Lower lobe of right lung (tissue), 2 donors: ENCODE measurements around the gene PCGF6. TPM values are rescaled to one million over a fixed set of nuclear protein-coding genes. Genes with fewer than 3 reads are reported as not detected.

ENCODE experiments used
- ATAC-seq, 2 donors: fragments of 200-7000 bp; cut with Tn5 transposase; one replicate each; pipeline ENCODE4 v1.9.1; 2020 to 2022; ENCODE audit warnings: mild to moderate bottlenecking in 2 of 2, moderate library complexity in 2 of 2
- DNase-seq: peaks from one replicate; pipeline ENCODE4 v3.0.0-alpha.2; 2020
- H3K27ac ChIP-seq: fragments of 200-600 bp; one replicate; pipeline ENCODE4 v1.8.0; 2022
- H3K27me3 ChIP-seq: fragments of 200-600 bp; one replicate; pipeline ENCODE4 v1.8.0; 2022; ENCODE audit warnings: low read depth
- H3K36me3 ChIP-seq: fragments of 200-600 bp; one replicate; pipeline ENCODE4 v1.8.0; 2022; ENCODE audit warnings: mild to moderate bottlenecking
- H3K4me1 ChIP-seq: fragments of 200-600 bp; one replicate; pipeline ENCODE4 v1.8.0; 2022
- H3K4me3 ChIP-seq: fragments of 200-600 bp; one replicate; pipeline ENCODE4 v1.8.0; 2022; ENCODE audit warnings: mild to moderate bottlenecking
- H3K9me3 ChIP-seq: fragments of 200-600 bp; one replicate; pipeline ENCODE4 v1.8.0; 2022
- CTCF ChIP-seq: fragments of 200-600 bp; IDR thresholded peaks from one replicate; pipeline ENCODE4 v1.8.0; 2022; ENCODE audit warnings: antibody characterized with exemption, mild to moderate bottlenecking
- intact Hi-C: fragments of 100-400 bp; cut with DNase I; formaldehyde crosslinking; loops from one replicate; pipeline ENCODE4 v1.11.0; 2022
- total RNA-seq: library from RNA; stranded (reverse); fragmentation: NEBNext Ultra II Directional; extraction: Animal tissue kit (Norgen Biotek cat#: 25700); gene quantifications from one replicate; pipeline ENCODE4 v1.2.1, GENCODE V29; 2021
- donor health status: DM: no; HTN: yes; CAD: no; lungs with severe emphysema.

PCGF6 gene
- total RNA-seq, 1 donor from 2014 or later: 6.6 TPM

GRCh38 chr10:103278537-103278823, 72.5 kb downstream of the PCGF6 start:
- no peaks in the 10 kb centered on the region for H3K9me3 ChIP-seq
- peaks cover 6% of the 10 kb centered on the region for H3K4me1 ChIP-seq
- intact Hi-C loops: no loop called here
- DNase-seq: no peak
- ATAC-seq: no peak
- TF ChIP-seq CTCF: no peak
- H3K27ac ChIP-seq: no peak overlapping the region
- H3K4me3 ChIP-seq: no peak overlapping the region
- H3K27me3 ChIP-seq: peaks cover 61% of the 10 kb centered on the region
- no peaks in the 10 kb centered on the region for H3K36me3 ChIP-seq

GRCh38 chr10:103277713-103278536, 73.0 kb downstream of the PCGF6 start:
- H3K4me1 ChIP-seq: peaks cover 6% of the 10 kb centered on the region
- H3K4me3 ChIP-seq: no peak overlapping the region
- no peak for ATAC-seq
- peaks cover 61% of the 10 kb centered on the region for H3K27me3 ChIP-seq
- H3K36me3 ChIP-seq: no peaks in the 10 kb centered on the region
- no peak for TF ChIP-seq CTCF
- DNase-seq: no peak
- intact Hi-C loops: no loop called here
- H3K27ac ChIP-seq: no peak overlapping the region
- H3K9me3 ChIP-seq: no peaks in the 10 kb centered on the region

GRCh38 chr10:103276896-103277712, 73.8 kb downstream of the PCGF6 start, which contains the start of gene INA:
INA (plus strand) TSS chr10:103277138; CDS start chr10:103277212, 74 bp downstream.
- H3K27ac ChIP-seq: no peak within 1 kb of the TSS
- no peaks in the 10 kb centered on the region for H3K36me3 ChIP-seq
- ATAC-seq (no peak), DNase-seq (no peak)
- intact Hi-C loops: no loop called here
- no peak for TF ChIP-seq CTCF
- peaks cover 6% of the 10 kb centered on the region for H3K4me1 ChIP-seq
- no peaks in the 10 kb centered on the region for H3K9me3 ChIP-seq
- peak within 1 kb of the TSS; percentile 31 for H3K4me3 ChIP-seq
- H3K27me3 ChIP-seq: peaks cover 59% of the 10 kb centered on the region

DNA sequence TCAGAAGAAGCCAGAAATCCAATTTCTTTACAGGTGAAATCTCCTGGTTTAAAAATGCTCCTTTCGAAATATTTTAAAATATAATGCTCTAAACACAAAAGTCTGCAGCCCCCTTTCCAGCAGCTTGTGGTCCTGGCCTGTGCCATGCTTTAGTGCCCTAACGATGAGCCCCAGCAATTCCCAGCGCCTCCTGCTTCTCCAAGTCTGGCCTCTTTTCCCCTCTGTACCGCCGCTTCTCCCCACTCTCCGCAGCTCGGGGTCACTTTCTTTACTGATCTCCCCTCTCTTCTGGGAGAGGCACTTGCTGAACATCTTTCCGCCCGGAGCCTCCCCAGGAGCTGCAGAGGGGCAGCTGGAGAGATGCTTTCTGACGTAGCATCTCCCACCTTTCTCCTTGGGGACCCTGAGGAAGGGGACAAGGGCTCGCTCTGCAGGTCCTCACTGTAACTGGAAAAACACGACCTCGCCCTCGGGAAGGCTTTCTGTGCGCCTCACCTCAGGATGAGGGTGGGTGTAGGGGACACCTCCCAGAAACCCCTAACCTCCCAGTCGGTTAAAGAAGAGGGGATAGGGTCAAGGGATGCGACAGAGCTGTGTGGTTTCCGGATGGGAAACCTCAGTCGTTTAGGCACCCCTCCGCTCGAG, 74.6 kb downstream of the PCGF6 start:
- DNase-seq (no peak), ATAC-seq (no peak)
- H3K4me1 ChIP-seq: peaks cover 6% of the 10 kb centered on the region
- H3K36me3 ChIP-seq: no peaks in the 10 kb centered on the region
- no peak for TF ChIP-seq CTCF
- peaks cover 52% of the 10 kb centered on the region for H3K27me3 ChIP-seq
- intact Hi-C loops: no loop called here
- no peaks in the 10 kb centered on the region for H3K9me3 ChIP-seq
- no peak overlapping the region for H3K27ac ChIP-seq
- no peak overlapping the region for H3K4me3 ChIP-seq

GRCh38 chr10:103273041-103273441, 77.9 kb downstream of the PCGF6 start:
- Histone ChIP-seq H3K36me3 (no peaks in the 10 kb centered on the region), H3K27ac (no peak overlapping the region), H3K9me3 (no peaks in the 10 kb centered on the region), H3K4me1 (peaks cover 6% of the 10 kb centered on the region), H3K27me3 (peaks cover 42% of the 10 kb centered on the region), H3K4me3 (no peak overlapping the region)
- DNase-seq (no peak), ATAC-seq (no peak)
- intact Hi-C loops: no loop called here
- TF ChIP-seq CTCF: no peak
